ENCODE measurements around the gene SPOCK1.

SPOCK1 gene

GRCh38 chr5:137113939-137114338, 385.2 kb downstream of the SPOCK1 start:
- no peaks in the 10 kb centered on the region for H3K27me3 ChIP-seq (ENCODE audit: insufficient read depth, poor library complexity, severe bottlenecking)
- H3K4me1 ChIP-seq (ENCODE audit: insufficient read depth, poor library complexity, severe bottlenecking), result peaks cover 8% of the 10 kb centered on the region
- no peak for DNase-seq (ENCODE audit: low spot score)
- no peaks in the 10 kb centered on the region for H3K9me3 ChIP-seq (ENCODE audit: severe bottlenecking)
- no peak for TF ChIP-seq CTCF (IDR thresholded peaks at IDR 0.05; ENCODE audit: poor library complexity, severe bottlenecking)
- H3K27ac ChIP-seq (ENCODE audit: poor library complexity, severe bottlenecking), result peak overlapping the region; percentile 6
- H3K36me3 ChIP-seq (ENCODE audit: low read depth), result no peaks in the 10 kb centered on the region
- H3K4me3 ChIP-seq (ENCODE audit: severe bottlenecking), result no peak overlapping the region
- ATAC-seq (ENCODE audit: low read depth), result peak; percentile 20; the same call in 2 of the 3 replicates

GRCh38 chr5:137113161-137113560, 386.0 kb downstream of the SPOCK1 start:
- H3K36me3 ChIP-seq (ENCODE audit: low read depth), result no peaks in the 10 kb centered on the region
- H3K4me1 ChIP-seq (ENCODE audit: insufficient read depth, poor library complexity, severe bottlenecking), result peaks cover 8% of the 10 kb centered on the region
- H3K27me3 ChIP-seq (ENCODE audit: insufficient read depth, poor library complexity, severe bottlenecking), result no peaks in the 10 kb centered on the region
- no peak for ATAC-seq (ENCODE audit: low read depth)
- TF ChIP-seq CTCF (IDR thresholded peaks at IDR 0.05; ENCODE audit: poor library complexity, severe bottlenecking), result no peak
- no peak overlapping the region for H3K4me3 ChIP-seq (ENCODE audit: severe bottlenecking)
- no peaks in the 10 kb centered on the region for H3K9me3 ChIP-seq (ENCODE audit: severe bottlenecking)
- no peak overlapping the region for H3K27ac ChIP-seq (ENCODE audit: poor library complexity, severe bottlenecking)
- no peak for DNase-seq (ENCODE audit: low spot score)

- no peak for ATAC-seq (ENCODE audit: low read depth)
- Histone ChIP-seq H3K9me3 (ENCODE audit: severe bottlenecking) (no peaks in the 10 kb centered on the region), H3K36me3 (ENCODE audit: low read depth) (no peaks in the 10 kb centered on the region), H3K27ac (ENCODE audit: poor library complexity, severe bottlenecking) (no peak overlapping the region), H3K4me1 (ENCODE audit: insufficient read depth, poor library complexity, severe bottlenecking) (no peaks in the 10 kb centered on the region), H3K4me3 (ENCODE audit: severe bottlenecking) (no peak overlapping the region), H3K27me3 (ENCODE audit: insufficient read depth, poor library complexity, severe bottlenecking) (no peaks in the 10 kb centered on the region)
- no peak for TF ChIP-seq CTCF (IDR thresholded peaks at IDR 0.05; ENCODE audit: poor library complexity, severe bottlenecking)
- no peak for DNase-seq (ENCODE audit: low spot score)
Observed at GRCh38 chr5:137105351-137106035, 393.6 kb downstream of the SPOCK1 start.

- Histone ChIP-seq H3K4me1 (ENCODE audit: insufficient read depth, poor library complexity, severe bottlenecking) (no peaks in the 10 kb centered on the region), H3K4me3 (ENCODE audit: severe bottlenecking) (no peak overlapping the region), H3K27ac (ENCODE audit: poor library complexity, severe bottlenecking) (no peak overlapping the region), H3K9me3 (ENCODE audit: severe bottlenecking) (no peaks in the 10 kb centered on the region), H3K36me3 (ENCODE audit: low read depth) (no peaks in the 10 kb centered on the region), H3K27me3 (ENCODE audit: insufficient read depth, poor library complexity, severe bottlenecking) (no peaks in the 10 kb centered on the region)
- no peak for DNase-seq (ENCODE audit: low spot score)
- ATAC-seq (ENCODE audit: low read depth), result no peak
- no peak for TF ChIP-seq CTCF (IDR thresholded peaks at IDR 0.05; ENCODE audit: poor library complexity, severe bottlenecking)
Observed at GRCh38 chr5:137101544-137101943, 397.6 kb downstream of the SPOCK1 start.

GRCh38 chr5:137099651-137100050, 399.5 kb downstream of the SPOCK1 start:
- TF ChIP-seq CTCF (IDR thresholded peaks at IDR 0.05; ENCODE audit: poor library complexity, severe bottlenecking), result no peak
- no peaks in the 10 kb centered on the region for H3K9me3 ChIP-seq (ENCODE audit: severe bottlenecking)
- H3K27ac ChIP-seq (ENCODE audit: poor library complexity, severe bottlenecking), result no peak overlapping the region
- DNase-seq (ENCODE audit: low spot score), result no peak
- H3K36me3 ChIP-seq (ENCODE audit: low read depth), result no peaks in the 10 kb centered on the region
- H3K4me1 ChIP-seq (ENCODE audit: insufficient read depth, poor library complexity, severe bottlenecking), result no peaks in the 10 kb centered on the region
- no peaks in the 10 kb centered on the region for H3K27me3 ChIP-seq (ENCODE audit: insufficient read depth, poor library complexity, severe bottlenecking)
- ATAC-seq (ENCODE audit: low read depth), result no peak
- no peak overlapping the region for H3K4me3 ChIP-seq (ENCODE audit: severe bottlenecking)
